H9 (cell line): ENCODE results near the gene OGFOD3. TPM values are rescaled to one million over a fixed set of nuclear protein-coding genes. Genes with fewer than 3 reads are reported as not detected.

Experiments
- DNase-seq: peaks from one replicate; pipeline ENCODE4 v3.0.0-alpha.2; 2017
- H2AFZ ChIP-seq: one replicate; pipeline ENCODE4 v1.6.1; 2013; ENCODE audit warnings: mild to moderate bottlenecking, low read length, control low read depth, moderate library complexity
- H2AK5ac ChIP-seq: 2 replicates; pipeline ENCODE4 v1.6.1; 2013; ENCODE audit warnings: low read length, control low read depth, mixed read lengths; ENCODE audit not compliant: insufficient read length
- H2BK120ac ChIP-seq: one replicate; pipeline ENCODE4 v1.6.1; 2013; ENCODE audit warnings: low read depth, mild to moderate bottlenecking, low read length, control low read depth, inconsistent platforms; ENCODE audit not compliant: poor library complexity, severe bottlenecking
- H2BK12ac ChIP-seq: 2 replicates; pipeline ENCODE4 v1.6.1; 2013; ENCODE audit warnings: low read length, control low read depth, mixed read lengths, low read depth; ENCODE audit not compliant: insufficient read length
- H2BK15ac ChIP-seq: 2 replicates; pipeline ENCODE4 v1.6.1; 2013; ENCODE audit warnings: low read depth, low read length, control low read depth
- H2BK20ac ChIP-seq: one replicate; pipeline ENCODE4 v1.6.1; 2013; ENCODE audit warnings: low read depth, mild to moderate bottlenecking, low read length, control low read depth, inconsistent platforms; ENCODE audit not compliant: poor library complexity, severe bottlenecking
- H2BK5ac ChIP-seq: 2 replicates; pipeline ENCODE4 v1.6.1; 2013; ENCODE audit warnings: low read length, control low read depth, mixed read lengths; ENCODE audit not compliant: insufficient read length
- H3K14ac ChIP-seq: 2 replicates; pipeline ENCODE4 v1.6.1; 2013; ENCODE audit warnings: low read length, control low read depth; ENCODE audit not compliant: insufficient read depth
- H3K18ac ChIP-seq: 2 replicates; pipeline ENCODE4 v1.6.1; 2013; ENCODE audit warnings: low read depth, mild to moderate bottlenecking, mixed read lengths, low read length, control low read depth; ENCODE audit not compliant: insufficient read length
- H3K23ac ChIP-seq: 2 replicates; pipeline ENCODE4 v1.6.1; 2013; ENCODE audit warnings: low read length, control low read depth, mixed read lengths, low read depth; ENCODE audit not compliant: insufficient read length
- H3K23me2 ChIP-seq: 2 replicates; pipeline ENCODE4 v1.6.1; 2013; ENCODE audit warnings: low read depth, mild to moderate bottlenecking, mixed read lengths, low read length, control low read depth; ENCODE audit not compliant: insufficient read length, poor library complexity, severe bottlenecking
- H3K27ac ChIP-seq: 2 replicates; pipeline ENCODE4 v1.5.1; 2013; ENCODE audit warnings: low read length, control low read depth, mixed read lengths, low read depth; ENCODE audit not compliant: insufficient read length
- H3K27me3 ChIP-seq: 2 replicates; pipeline ENCODE4 v1.6.1; 2013; ENCODE audit warnings: low read length, control low read depth, inconsistent platforms; ENCODE audit not compliant: insufficient read depth
- H3K4ac ChIP-seq: 2 replicates; pipeline ENCODE4 v1.6.1; 2013; ENCODE audit warnings: low read depth, mild to moderate bottlenecking, control low read depth, inconsistent platforms, low read length, moderate library complexity
- H3K4me1 ChIP-seq: 2 replicates; pipeline ENCODE4 v1.6.1; 2013; ENCODE audit warnings: low read length, control low read depth, inconsistent platforms; ENCODE audit not compliant: insufficient read depth
- H3K4me2 ChIP-seq: 2 replicates; pipeline ENCODE4 v1.6.1; 2013; ENCODE audit warnings: low read length, control low read depth, mixed read lengths; ENCODE audit not compliant: insufficient read length, insufficient read depth
- H3K56ac ChIP-seq: 2 replicates; pipeline ENCODE4 v1.6.1; 2013; ENCODE audit warnings: low read depth, mild to moderate bottlenecking, mixed read lengths, low read length, control low read depth; ENCODE audit not compliant: insufficient read length
- H3K79me1 ChIP-seq: 2 replicates; pipeline ENCODE4 v1.6.1; 2013; ENCODE audit warnings: low read depth, mild to moderate bottlenecking, moderate library complexity, low read length, control low read depth, inconsistent platforms; ENCODE audit not compliant: insufficient read depth, poor library complexity, severe bottlenecking
- H3K79me2 ChIP-seq: 2 replicates; pipeline ENCODE4 v1.6.1; 2013; ENCODE audit warnings: low read length, control low read depth, inconsistent platforms; ENCODE audit not compliant: insufficient read depth
- H3K9ac ChIP-seq: 2 replicates; pipeline ENCODE4 v1.6.1; 2013; ENCODE audit warnings: low read length, control low read depth, mixed read lengths; ENCODE audit not compliant: insufficient read length; ENCODE audit errors: extremely low read depth
- H3K9me3 ChIP-seq: one replicate; pipeline ENCODE4 v1.6.1; 2013; ENCODE audit warnings: low read depth, low read length, inconsistent platforms; ENCODE audit not compliant: control insufficient read depth
- H3T11ph ChIP-seq: one replicate; pipeline ENCODE4 v1.6.1; 2013; ENCODE audit warnings: mild to moderate bottlenecking, low read length, control low read depth, inconsistent platforms
- H4K20me1 ChIP-seq: one replicate; pipeline ENCODE4 v1.6.1; 2013; ENCODE audit not compliant: control insufficient read depth, insufficient read length, insufficient read depth
- H4K5ac ChIP-seq: 2 replicates; pipeline ENCODE4 v1.6.1; 2013; ENCODE audit warnings: low read depth, mild to moderate bottlenecking, mixed read lengths, low read length, control low read depth; ENCODE audit not compliant: insufficient read length
- H4K8ac ChIP-seq: replicated peaks from 2 replicates; pipeline ENCODE4 v1.6.1; 2013; ENCODE audit warnings: low read length, control low read depth, mixed read lengths, low read depth; ENCODE audit not compliant: insufficient read length
- H4K91ac ChIP-seq: 2 replicates; pipeline ENCODE4 v1.6.1; 2013; ENCODE audit warnings: low read depth, mild to moderate bottlenecking, moderate library complexity, mixed read lengths, low read length, control low read depth; ENCODE audit not compliant: insufficient read length
- H3K27ac Mint-ChIP-seq, 3 experiments: 2 replicates in 2 of 3; 3 replicates in 1 of 3; pipeline ENCODE4 v1.8.0; 2020 to 2021; ENCODE audit warnings: mixed read lengths in 3 of 3, mild to moderate bottlenecking in 1 of 3, moderate library complexity in 1 of 3
- H3K27me3 Mint-ChIP-seq: 2 replicates; pipeline ENCODE4 v1.8.0; 2021; ENCODE audit warnings: low read depth, mild to moderate bottlenecking, moderate library complexity, mixed read lengths
- H3K36me3 Mint-ChIP-seq, 3 experiments: 2 replicates in 2 of 3; 3 replicates in 1 of 3; pipeline ENCODE4 v1.8.0; 2020 to 2021; ENCODE audit warnings: low read depth in 3 of 3, mixed read lengths in 3 of 3; ENCODE audit not compliant: insufficient read depth in 1 of 3
- H3K4me1 Mint-ChIP-seq, 2 experiments: 2 replicates each; pipeline ENCODE4 v1.8.0; 2020; ENCODE audit warnings: mixed read lengths in 2 of 2
- H3K4me3 Mint-ChIP-seq, 2 experiments: 2 replicates in 1 of 2; 3 replicates in 1 of 2; pipeline ENCODE4 v1.8.0; 2020 to 2021; ENCODE audit warnings: mild to moderate bottlenecking in 2 of 2, mixed read lengths in 2 of 2, moderate library complexity in 1 of 2
- H3K9me3 Mint-ChIP-seq, 2 experiments: 2 replicates in 1 of 2; 3 replicates in 1 of 2; pipeline ENCODE4 v1.8.0; 2020; ENCODE audit warnings: mild to moderate bottlenecking in 2 of 2, mixed read lengths in 2 of 2, moderate library complexity in 1 of 2
- CTCF ChIP-seq: fragments of 200-600 bp; sonication (generic); conservative IDR thresholded peaks from 3 replicates; pipeline ENCODE4 v1.8.0; 2021; ENCODE audit warnings: antibody characterized with exemption, mild to moderate bottlenecking
- WGBS: extraction: QIAGEN DNeasy Blood & Tissue Kit; methylation state at CpG from one replicate; pipeline ENCODE4 v1.1.7; 2013; ENCODE audit warnings: missing lambda C conversion rate, low lambda C conversion rate, mixed read lengths; ENCODE audit not compliant: insufficient read length; ENCODE audit errors: extremely low coverage; 5-methylcytosine and 5-hydroxymethylcytosine counted together
- total RNA-seq: library from RNA; stranded (reverse); gene quantifications from 2 replicates; pipeline ENCODE4 v1.2.1, GENCODE V29; 2021

Gene OGFOD3
- total RNA-seq, 1 experiment from 2014 or later = 27.8 TPM

- Histone ChIP-seq H3K4me2 (no peak overlapping the region), H3K23ac (no peak overlapping the region), H3K56ac (no peak overlapping the region), H3K9me3 (no peaks in the 10 kb centered on the region), H3K27me3 (no peaks in the 10 kb centered on the region), H3K4me1 (no peaks in the 10 kb centered on the region), H3T11ph (no peak overlapping the region), H2BK5ac (no peak overlapping the region), H3K4ac (no peak overlapping the region), H4K8ac (no peak overlapping the region), H3K23me2 (no peaks in the 10 kb centered on the region), H4K91ac (no peak overlapping the region), H2BK120ac (no peak overlapping the region), H4K20me1 (no peaks in the 10 kb centered on the region), H3K79me1 (no peaks in the 10 kb centered on the region), H2AK5ac (no peak overlapping the region), H2BK15ac (no peak overlapping the region), H3K27ac (no peak overlapping the region), H2BK20ac (no peak overlapping the region), H2AFZ (no peak overlapping the region), H3K9ac (no peak overlapping the region), H4K5ac (no peak overlapping the region), H3K14ac (no peak overlapping the region), H3K18ac (no peak overlapping the region), H3K79me2 (no peaks in the 10 kb centered on the region), H2BK12ac (no peak overlapping the region)
- WGBS = no CpG with 5 or more reads among the region's 11 CpGs
- peaks cover 11% of the 10 kb centered on the region for H3K27me3 Mint-ChIP-seq
- no peak overlapping the region for H3K4me3 Mint-ChIP-seq
- TF ChIP-seq CTCF = no peak
- DNase-seq = no peak
- H3K36me3 Mint-ChIP-seq = no peaks in the 10 kb centered on the region
- H3K9me3 Mint-ChIP-seq = no peaks in the 10 kb centered on the region
- H3K27ac Mint-ChIP-seq = no peak overlapping the region
- H3K4me1 Mint-ChIP-seq = peaks cover 4 to 10% of the 10 kb centered on the region in 2 experiments; a peak in 3 of 4 replicates
These were observed 69.5 kb downstream of the OGFOD3 start for GRCh38 chr17:82348866-82349265.
